HepG2 (cell line): ENCODE data around the gene FGF21. TPM values are rescaled to one million over a fixed set of nuclear protein-coding genes. Genes with fewer than 3 reads are reported as not detected.

Source experiments
- ARHGAP35 ChIP-seq: sonication (generic); formaldehyde crosslinking; IDR thresholded peaks from 2 replicates; pipeline ENCODE4 v1.9.0; 2022; ENCODE audit warnings: mild to moderate bottlenecking, inconsistent platforms, moderate library complexity, missing genetic modification reagents, borderline replicate concordance
- BHLHE40 ChIP-seq: IDR thresholded peaks from 2 replicates; pipeline ENCODE4 v1.6.1; 2011; ENCODE audit warnings: low read length, improper control_type of control experiment
- BRCA1 ChIP-seq: sonication (generic); formaldehyde crosslinking; IDR thresholded peaks from 2 replicates; pipeline ENCODE4 v1.4.0; 2020; ENCODE audit warnings: missing genetic modification reagents
- CC2D1A ChIP-seq: sonication (generic); formaldehyde crosslinking; IDR thresholded peaks from 2 replicates; pipeline ENCODE4 v1.8.1; 2023; ENCODE audit warnings: mild to moderate bottlenecking, missing genetic modification reagents
- KLF12 ChIP-seq: sonication (generic); formaldehyde crosslinking; IDR thresholded peaks from 2 replicates; pipeline ENCODE4 v1.4.0; 2020; ENCODE audit warnings: missing genetic modification reagents, borderline replicate concordance
- KLF13 ChIP-seq: sonication (generic); formaldehyde crosslinking; IDR thresholded peaks from 2 replicates; pipeline ENCODE4 v1.4.0; 2020; ENCODE audit warnings: mild to moderate bottlenecking, missing genetic modification reagents
- MEF2D ChIP-seq: sonication (generic); formaldehyde crosslinking; IDR thresholded peaks from 2 replicates; pipeline ENCODE4 v1.5.1; 2020; ENCODE audit warnings: mild to moderate bottlenecking, missing genetic modification reagents
- NCOA1 ChIP-seq: sonication (generic); formaldehyde crosslinking; IDR thresholded peaks from 2 replicates; pipeline ENCODE4 v1.9.0; 2021; ENCODE audit warnings: missing genetic modification reagents
- PLRG1 ChIP-seq: fragments of 450-650 bp; conservative IDR thresholded peaks from 2 replicates; pipeline ENCODE4 v1.6.1; 2016
- SCMH1 ChIP-seq: sonication (generic); formaldehyde crosslinking; IDR thresholded peaks from 2 replicates; pipeline ENCODE4 v1.9.0; 2021; ENCODE audit warnings: missing genetic modification reagents, mild to moderate bottlenecking, borderline replicate concordance
- SOX5 ChIP-seq: IDR thresholded peaks from 2 replicates; pipeline ENCODE4 v1.6.1; 2016; ENCODE audit warnings: borderline replicate concordance
- TBP ChIP-seq: sonication (generic); formaldehyde crosslinking; IDR thresholded peaks from 2 replicates; pipeline ENCODE4 v1.5.0; 2020; ENCODE audit warnings: missing genetic modification reagents
- TRIM24 ChIP-seq: sonication (generic); formaldehyde crosslinking; IDR thresholded peaks from 2 replicates; pipeline ENCODE4 v1.8.0; 2022; ENCODE audit warnings: mild to moderate bottlenecking, missing genetic modification reagents
- XRCC5 ChIP-seq: fragments of 200-400 bp; formaldehyde crosslinking; optimal IDR thresholded peaks from 2 replicates; pipeline ENCODE3; 2017; ENCODE audit warnings: mild to moderate bottlenecking, low read length
- YEATS4 ChIP-seq: sonication (generic); formaldehyde crosslinking; IDR thresholded peaks from 2 replicates; pipeline ENCODE4 v1.4.0; 2020; ENCODE audit warnings: missing genetic modification reagents, borderline replicate concordance
- ZBTB8A ChIP-seq: sonication (generic); formaldehyde crosslinking; IDR thresholded peaks from 2 replicates; pipeline ENCODE4 v1.4.0; 2020; ENCODE audit warnings: mild to moderate bottlenecking, low read depth, missing genetic modification reagents, borderline replicate concordance
- ZNF260 ChIP-seq: sonication (generic); formaldehyde crosslinking; IDR thresholded peaks from 2 replicates; pipeline ENCODE4 v1.4.0; 2020; ENCODE audit warnings: missing genetic modification reagents, low read depth, mild to moderate bottlenecking, borderline replicate concordance
- ZNF3 ChIP-seq: IDR thresholded peaks from 2 replicates; pipeline ENCODE4 v1.7.0; 2017; ENCODE audit warnings: inconsistent platforms
- ZNF33B ChIP-seq: sonication (generic); formaldehyde crosslinking; IDR thresholded peaks from 2 replicates; pipeline ENCODE4 v1.5.1; 2020; ENCODE audit warnings: mild to moderate bottlenecking, missing genetic modification reagents
- ZNF460 ChIP-seq: sonication (generic); formaldehyde crosslinking; IDR thresholded peaks from 2 replicates; pipeline ENCODE4 v1.5.1; 2020; ENCODE audit warnings: missing genetic modification reagents, mild to moderate bottlenecking, borderline replicate concordance
- ZNF547 ChIP-seq: sonication (generic); formaldehyde crosslinking; IDR thresholded peaks from 2 replicates; pipeline ENCODE4 v1.5.1; 2020; ENCODE audit warnings: mild to moderate bottlenecking, missing genetic modification reagents
- ZNF562 ChIP-seq: sonication (generic); formaldehyde crosslinking; IDR thresholded peaks from 2 replicates; pipeline ENCODE4 v1.8.0; 2022; ENCODE audit warnings: missing genetic modification reagents, borderline replicate concordance
- ZNF563 ChIP-seq: sonication (generic); formaldehyde crosslinking; IDR thresholded peaks from 2 replicates; pipeline ENCODE4 v1.8.0; 2022; ENCODE audit warnings: mild to moderate bottlenecking, moderate library complexity, missing genetic modification reagents
- ZNF891 ChIP-seq: sonication (generic); formaldehyde crosslinking; IDR thresholded peaks from 2 replicates; pipeline ENCODE4 v1.5.0; 2020; ENCODE audit warnings: mild to moderate bottlenecking, missing genetic modification reagents
- polyA plus RNA-seq, 8 experiments: library from polyadenylated mRNA; depleted of rRNA in 3 of 8; stranded (reverse) in 7 of 8; unstranded in 1 of 8; fragments of >200 nt; fragmentation: Illumina TruSeq in 4 of 8; extraction: Trizol in 4 of 8; gene quantifications; 2 replicates each; pipeline versions ENCODE4 v1.2.1 to v1.2.3, GENCODE V29; 2011 to 2016; ENCODE audit warnings: low read depth in 4 of 8, missing spikeins in 1 of 8, mixed read lengths in 1 of 8; ENCODE audit not compliant: insufficient read depth in 1 of 8
- total RNA-seq, 5 experiments: library from RNA; depleted of rRNA; stranded (reverse); fragments of >200 nt; fragmentation: Illumina TruSeq; extraction: Trizol; gene quantifications; 2 replicates each; pipeline ENCODE4 v1.2.3, GENCODE V29; 2016; ENCODE audit warnings: low read depth in 1 of 5
- TF ChIP-seq, protein P1 (sequence below): sonication (generic); formaldehyde crosslinking; conservative IDR thresholded peaks from 2 replicates; pipeline ENCODE4 v1.5.0; 2020; ENCODE audit warnings: missing genetic modification reagents
- TF ChIP-seq, protein P2 (sequence below): sonication (generic); formaldehyde crosslinking; IDR thresholded peaks from 2 replicates; pipeline ENCODE4 v1.4.0; 2020; ENCODE audit warnings: mild to moderate bottlenecking, missing genetic modification reagents
- TF ChIP-seq, protein P3 (sequence below): sonication (generic); formaldehyde crosslinking; IDR thresholded peaks from 2 replicates; pipeline ENCODE4 v1.8.1; 2023; ENCODE audit warnings: missing genetic modification reagents, mild to moderate bottlenecking, borderline replicate concordance
- TF ChIP-seq, protein P4 (sequence below): sonication (generic); formaldehyde crosslinking; IDR thresholded peaks from 2 replicates; pipeline ENCODE4 v1.5.0; 2020; ENCODE audit warnings: mild to moderate bottlenecking, missing genetic modification reagents

The FGF21 gene
- total and polyA plus RNA-seq, 2 of the 13 experiments (the other 11 are each of a cell fraction or from before 2014, with no cell fraction given) = 0.17 TPM; not detected in 1

DNA sequence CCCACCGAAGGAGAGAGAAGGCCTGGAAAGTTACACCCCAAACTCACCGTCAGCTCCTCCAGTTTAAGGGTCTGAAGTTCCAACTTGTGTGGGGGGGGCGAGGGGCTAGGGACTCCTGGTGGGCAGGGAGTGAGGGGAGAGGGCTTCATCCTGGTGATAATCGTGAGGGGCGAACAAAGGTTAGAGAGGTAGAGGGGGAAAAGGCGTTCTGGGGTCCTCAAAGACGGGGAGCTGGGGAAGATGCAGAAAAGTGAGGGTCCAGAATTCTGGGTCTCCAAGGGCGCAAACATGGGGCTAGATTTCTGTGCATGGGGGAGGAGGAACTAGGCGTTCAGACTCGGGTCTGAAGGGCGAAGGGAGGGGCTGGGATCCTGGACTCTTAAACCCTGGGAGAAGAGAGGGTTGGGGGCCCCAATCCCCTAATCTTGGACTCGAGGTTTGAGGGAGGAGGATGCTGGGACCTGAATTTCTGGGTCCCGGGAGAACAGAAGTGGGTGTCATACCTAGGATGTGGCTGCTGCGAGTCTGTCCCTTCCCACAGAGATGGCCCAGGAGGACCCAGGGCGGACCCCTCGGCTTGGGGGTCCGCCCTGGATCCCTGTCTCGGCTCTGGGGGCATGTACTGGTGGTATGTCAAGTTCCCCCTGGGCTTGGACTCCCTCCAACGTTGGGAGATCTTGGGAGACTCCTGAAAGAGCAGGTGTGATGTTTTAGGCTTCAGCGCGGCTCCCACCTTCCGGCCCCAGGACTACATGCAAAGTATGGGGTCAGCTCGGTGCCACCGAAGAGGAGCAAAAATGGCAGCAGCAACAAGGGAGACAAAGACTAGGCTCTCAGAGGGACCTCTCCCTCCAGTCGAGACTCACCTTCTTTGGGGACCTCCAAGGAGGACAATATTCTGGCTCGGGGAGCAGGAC, 40.3 kb upstream of the FGF21 start (continued):
- no peak for TF ChIP-seq ZBTB8A (CRISPR knock-in tag)
- TF ChIP-seq ZNF3 (CRISPR knock-in tag) = no peak
- no peak for TF ChIP-seq MEF2D (CRISPR knock-in tag)
- TF ChIP-seq KLF12 (CRISPR knock-in tag) = no peak
- no peak for TF ChIP-seq CC2D1A (CRISPR knock-in tag)
- TF ChIP-seq ZNF563 (CRISPR knock-in tag) = no peak
- no peak for TF ChIP-seq BHLHE40
- no peak for TF ChIP-seq KLF13
- TF ChIP-seq ZNF460 = no peak; the same call in 1 of the 2 replicates
- TF ChIP-seq TRIM24 (CRISPR knock-in tag) = no peak
- TF ChIP-seq, protein P1, sequence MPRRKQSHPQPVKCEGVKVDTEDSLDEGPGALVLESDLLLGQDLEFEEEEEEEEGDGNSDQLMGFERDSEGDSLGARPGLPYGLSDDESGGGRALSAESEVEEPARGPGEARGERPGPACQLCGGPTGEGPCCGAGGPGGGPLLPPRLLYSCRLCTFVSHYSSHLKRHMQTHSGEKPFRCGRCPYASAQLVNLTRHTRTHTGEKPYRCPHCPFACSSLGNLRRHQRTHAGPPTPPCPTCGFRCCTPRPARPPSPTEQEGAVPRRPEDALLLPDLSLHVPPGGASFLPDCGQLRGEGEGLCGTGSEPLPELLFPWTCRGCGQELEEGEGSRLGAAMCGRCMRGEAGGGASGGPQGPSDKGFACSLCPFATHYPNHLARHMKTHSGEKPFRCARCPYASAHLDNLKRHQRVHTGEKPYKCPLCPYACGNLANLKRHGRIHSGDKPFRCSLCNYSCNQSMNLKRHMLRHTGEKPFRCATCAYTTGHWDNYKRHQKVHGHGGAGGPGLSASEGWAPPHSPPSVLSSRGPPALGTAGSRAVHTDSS = no peak
- no peak for TF ChIP-seq SOX5 (CRISPR knock-in tag)
- TF ChIP-seq, protein P2, sequence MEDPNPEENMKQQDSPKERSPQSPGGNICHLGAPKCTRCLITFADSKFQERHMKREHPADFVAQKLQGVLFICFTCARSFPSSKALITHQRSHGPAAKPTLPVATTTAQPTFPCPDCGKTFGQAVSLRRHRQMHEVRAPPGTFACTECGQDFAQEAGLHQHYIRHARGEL (CRISPR knock-in tag) = no peak
- no peak for TF ChIP-seq BRCA1 (CRISPR knock-in tag)
- no peak for TF ChIP-seq XRCC5
- no peak for TF ChIP-seq SCMH1 (CRISPR knock-in tag)
- TF ChIP-seq, protein P3, sequence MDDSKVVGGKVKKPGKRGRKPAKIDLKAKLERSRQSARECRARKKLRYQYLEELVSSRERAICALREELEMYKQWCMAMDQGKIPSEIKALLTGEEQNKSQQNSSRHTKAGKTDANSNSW = no peak
- no peak for TF ChIP-seq ZNF260 (CRISPR knock-in tag)
- TF ChIP-seq ZNF562 (CRISPR knock-in tag) = no peak
- TF ChIP-seq ARHGAP35 = no peak
- TF ChIP-seq YEATS4 (CRISPR knock-in tag) = no peak; the same call in 1 of the 2 replicates
- TF ChIP-seq TBP (CRISPR knock-in tag) = no peak
- no peak for TF ChIP-seq ZNF33B
- no peak for TF ChIP-seq NCOA1
- TF ChIP-seq ZNF547 = no peak
- TF ChIP-seq, protein P4, sequence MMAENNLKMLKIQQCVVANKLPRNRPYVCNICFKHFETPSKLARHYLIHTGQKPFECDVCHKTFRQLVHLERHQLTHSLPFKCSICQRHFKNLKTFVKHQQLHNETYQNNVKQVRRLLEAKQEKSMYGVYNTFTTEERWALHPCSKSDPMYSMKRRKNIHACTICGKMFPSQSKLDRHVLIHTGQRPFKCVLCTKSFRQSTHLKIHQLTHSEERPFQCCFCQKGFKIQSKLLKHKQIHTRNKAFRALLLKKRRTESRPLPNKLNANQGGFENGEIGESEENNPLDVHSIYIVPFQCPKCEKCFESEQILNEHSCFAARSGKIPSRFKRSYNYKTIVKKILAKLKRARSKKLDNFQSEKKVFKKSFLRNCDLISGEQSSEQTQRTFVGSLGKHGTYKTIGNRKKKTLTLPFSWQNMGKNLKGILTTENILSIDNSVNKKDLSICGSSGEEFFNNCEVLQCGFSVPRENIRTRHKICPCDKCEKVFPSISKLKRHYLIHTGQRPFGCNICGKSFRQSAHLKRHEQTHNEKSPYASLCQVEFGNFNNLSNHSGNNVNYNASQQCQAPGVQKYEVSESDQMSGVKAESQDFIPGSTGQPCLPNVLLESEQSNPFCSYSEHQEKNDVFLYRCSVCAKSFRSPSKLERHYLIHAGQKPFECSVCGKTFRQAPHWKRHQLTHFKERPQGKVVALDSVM (CRISPR knock-in tag) = no peak
- TF ChIP-seq PLRG1 = no peak
- no peak; the same call in 1 of the 2 replicates for TF ChIP-seq ZNF891 (CRISPR knock-in tag)
